ENCODE results near the gene MUC3A.
"Not testable (repeated sequence)": the region's sequence is repeated elsewhere in the genome, so short reads cannot be mapped to it uniquely, and the experiment has no call there.

Gene MUC3A

GRCh38 chr7:100969066-100969615, 19.8 kb downstream of the MUC3A start, which contains the start of gene MUC12:
Gene MUC12 (plus strand): TSS chr7:100969565. CDS start chr7:100969623, 58 bp downstream.
- Histone ChIP-seq H3K9me3 (ENCODE audit: control insufficient read depth, low read length) (no peaks in the 10 kb centered on the region), H3K27me3 (ENCODE audit: control insufficient read depth, insufficient read depth, low read length, poor library complexity, severe bottlenecking) (peaks cover 47% of the 10 kb centered on the region), H3K36me3 (ENCODE audit: control insufficient read depth, insufficient read depth, low read length) (no peaks in the 10 kb centered on the region), H3K27ac (ENCODE audit: insufficient read depth, low read depth, low read length, poor library complexity, severe bottlenecking) (no peak within 1 kb of the TSS), H3K4me3 (ENCODE audit: insufficient read depth, low read depth, low read length) (no peak within 1 kb of the TSS), H3K4me1 (ENCODE audit: control insufficient read depth, insufficient read depth, low read length) (peaks cover 11% of the 10 kb centered on the region)
- 72 to 77% methylated on average over 12 of the region's 12 CpGs for WGBS, 2 experiments

DNA sequence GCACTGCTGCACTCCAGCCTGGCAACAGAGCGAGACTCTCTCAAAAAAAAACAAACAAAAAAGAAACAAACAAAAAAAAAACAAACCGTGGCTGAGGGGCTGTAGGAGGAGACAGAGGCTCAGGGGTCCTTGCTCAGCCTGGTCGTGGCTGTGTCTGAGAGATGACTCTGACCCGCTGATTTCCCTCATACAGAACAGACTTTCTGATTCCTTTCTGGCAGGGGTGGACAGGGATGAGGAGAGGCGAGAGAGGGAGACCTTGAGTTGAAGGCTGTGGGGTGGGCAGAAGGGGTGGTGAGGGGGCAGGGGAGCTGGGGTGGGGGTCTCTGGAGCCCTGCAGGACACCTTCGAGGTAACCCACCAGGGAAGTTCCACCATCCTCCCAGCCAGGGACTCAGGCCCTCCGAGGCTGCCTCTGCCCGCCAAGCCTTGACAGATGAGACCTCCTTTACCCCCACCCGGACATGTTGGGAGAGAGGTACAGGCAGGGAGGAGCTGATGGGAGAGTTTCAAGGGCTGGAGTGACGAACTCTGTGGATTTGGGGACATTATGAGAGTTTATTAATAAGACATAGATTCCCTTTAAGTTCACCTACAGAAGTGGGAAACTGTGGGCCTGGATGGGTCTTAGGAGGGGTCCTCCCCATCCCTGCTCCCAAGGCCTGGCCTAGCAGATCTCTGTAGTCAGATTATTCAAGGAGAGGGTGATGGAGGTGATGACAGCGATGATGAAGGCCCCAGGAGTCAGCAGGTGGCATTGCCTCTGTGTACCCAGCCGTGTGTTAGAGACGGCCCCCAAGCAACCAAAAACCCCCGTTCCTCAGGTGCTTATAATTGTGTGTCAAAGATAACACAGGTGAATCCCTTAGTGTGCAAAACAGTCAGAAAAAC, 22.0 kb downstream of the MUC3A start:
- WGBS, 2 experiments = 65% methylated on average over 14 of the region's 14 CpGs

DNA sequence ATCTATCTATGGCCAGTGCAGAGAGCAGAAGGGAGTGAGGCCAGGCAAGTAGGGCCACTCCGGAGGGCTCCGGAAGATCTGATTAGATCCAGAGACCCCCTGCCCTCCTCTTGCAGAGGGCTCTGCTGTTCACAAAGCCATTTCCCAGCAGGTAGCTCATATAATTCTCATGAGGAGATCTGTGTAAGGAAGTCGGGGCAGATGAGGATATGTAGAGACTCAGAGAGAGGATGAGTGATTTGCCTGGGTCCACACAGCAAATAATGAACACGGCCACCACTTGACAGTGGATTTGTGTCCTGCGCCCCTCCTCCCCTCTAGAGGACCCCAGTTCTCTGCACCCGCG, 22.6 kb downstream of the MUC3A start:
- no peaks in the 10 kb centered on the region for H3K9me3 ChIP-seq (ENCODE audit: control insufficient read depth, low read length)
- no peak overlapping the region for H3K4me3 ChIP-seq (ENCODE audit: insufficient read depth, low read depth, low read length)
- H3K36me3 ChIP-seq (ENCODE audit: control insufficient read depth, insufficient read depth, low read length) = no peaks in the 10 kb centered on the region
- peaks cover 19% of the 10 kb centered on the region for H3K27me3 ChIP-seq (ENCODE audit: control insufficient read depth, insufficient read depth, low read length, poor library complexity, severe bottlenecking)
- 63 to 68% methylated on average over 7 of the region's 7 CpGs for WGBS, 2 experiments
- H3K4me1 ChIP-seq (ENCODE audit: control insufficient read depth, insufficient read depth, low read length) = peaks cover 3% of the 10 kb centered on the region
- H3K27ac ChIP-seq (ENCODE audit: insufficient read depth, low read depth, low read length, poor library complexity, severe bottlenecking) = no peak overlapping the region

More for the DNA sequence above, 22.0 kb downstream of the MUC3A start:
- peaks cover 8% of the 10 kb centered on the region for H3K4me1 ChIP-seq (ENCODE audit: control insufficient read depth, insufficient read depth, low read length)
- H3K27me3 ChIP-seq (ENCODE audit: control insufficient read depth, insufficient read depth, low read length, poor library complexity, severe bottlenecking) = peaks cover 25% of the 10 kb centered on the region
- no peak overlapping the region for H3K4me3 ChIP-seq (ENCODE audit: insufficient read depth, low read depth, low read length)
- no peaks in the 10 kb centered on the region for H3K9me3 ChIP-seq (ENCODE audit: control insufficient read depth, low read length)
- H3K27ac ChIP-seq (ENCODE audit: insufficient read depth, low read depth, low read length, poor library complexity, severe bottlenecking) = no peak overlapping the region
- H3K36me3 ChIP-seq (ENCODE audit: control insufficient read depth, insufficient read depth, low read length) = no peaks in the 10 kb centered on the region

DNA sequence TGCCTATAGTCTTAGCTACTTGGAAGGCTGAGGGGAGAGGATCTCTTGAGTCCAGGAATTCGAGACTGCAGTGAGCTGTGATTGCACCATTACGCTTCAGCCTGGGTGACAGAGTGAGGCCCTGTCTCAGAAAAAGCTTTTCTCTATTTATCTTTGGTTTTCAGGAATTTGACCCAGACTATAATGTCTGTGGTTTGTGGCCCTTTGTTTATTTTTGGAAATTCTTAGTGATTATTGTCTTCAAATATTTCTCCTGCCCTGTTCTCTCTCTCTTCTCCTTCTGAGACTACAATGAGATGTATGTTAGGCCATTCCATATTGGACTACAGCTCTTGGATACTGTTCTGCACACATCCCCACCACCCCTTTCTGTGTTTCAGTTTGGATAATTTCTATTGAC, 24.7 kb downstream of the MUC3A start:
- 91 to 94% methylated on average over 2 of the region's 2 CpGs for WGBS, 2 experiments
- Histone ChIP-seq H3K9me3 (ENCODE audit: control insufficient read depth, low read length) (no peaks in the 10 kb centered on the region), H3K4me1 (ENCODE audit: control insufficient read depth, insufficient read depth, low read length) (no peaks in the 10 kb centered on the region)

GRCh38 chr7:100975371-100975821, 26.1 kb downstream of the MUC3A start:
- H3K27me3 ChIP-seq (ENCODE audit: control insufficient read depth, insufficient read depth, low read length, poor library complexity, severe bottlenecking) = no peaks in the 10 kb centered on the region
- no peak overlapping the region for H3K27ac ChIP-seq (ENCODE audit: insufficient read depth, low read depth, low read length, poor library complexity, severe bottlenecking)
- no peak overlapping the region for H3K4me3 ChIP-seq (ENCODE audit: insufficient read depth, low read depth, low read length)
- H3K9me3 ChIP-seq (ENCODE audit: control insufficient read depth, low read length) = no peaks in the 10 kb centered on the region
- no peaks in the 10 kb centered on the region for H3K4me1 ChIP-seq (ENCODE audit: control insufficient read depth, insufficient read depth, low read length)
- H3K36me3 ChIP-seq (ENCODE audit: control insufficient read depth, insufficient read depth, low read length) = no peaks in the 10 kb centered on the region
- WGBS, 2 experiments = 86 to 88% methylated on average over 3 of the region's 3 CpGs

More for the DNA sequence above, 24.7 kb downstream of the MUC3A start:
- Histone ChIP-seq H3K27ac (ENCODE audit: insufficient read depth, low read depth, low read length, poor library complexity, severe bottlenecking) (no peak overlapping the region), H3K27me3 (ENCODE audit: control insufficient read depth, insufficient read depth, low read length, poor library complexity, severe bottlenecking) (no peaks in the 10 kb centered on the region), H3K36me3 (ENCODE audit: control insufficient read depth, insufficient read depth, low read length) (no peaks in the 10 kb centered on the region), H3K4me3 (ENCODE audit: insufficient read depth, low read depth, low read length) (no peak overlapping the region)

- no peak overlapping the region for H3K27ac ChIP-seq (ENCODE audit: insufficient read depth, low read depth, low read length, poor library complexity, severe bottlenecking)
- H3K27me3 ChIP-seq (ENCODE audit: control insufficient read depth, insufficient read depth, low read length, poor library complexity, severe bottlenecking) = no peaks in the 10 kb centered on the region
- no peaks in the 10 kb centered on the region for H3K9me3 ChIP-seq (ENCODE audit: control insufficient read depth, low read length)
- WGBS, 2 experiments = 88 to 91% methylated on average over 4 of the region's 4 CpGs
- no peaks in the 10 kb centered on the region for H3K4me1 ChIP-seq (ENCODE audit: control insufficient read depth, insufficient read depth, low read length)
- no peak overlapping the region for H3K4me3 ChIP-seq (ENCODE audit: insufficient read depth, low read depth, low read length)
- no peaks in the 10 kb centered on the region for H3K36me3 ChIP-seq (ENCODE audit: control insufficient read depth, insufficient read depth, low read length)
These were observed 29.0 kb downstream of the MUC3A start for GRCh38 chr7:100978300-100978699.

DNA sequence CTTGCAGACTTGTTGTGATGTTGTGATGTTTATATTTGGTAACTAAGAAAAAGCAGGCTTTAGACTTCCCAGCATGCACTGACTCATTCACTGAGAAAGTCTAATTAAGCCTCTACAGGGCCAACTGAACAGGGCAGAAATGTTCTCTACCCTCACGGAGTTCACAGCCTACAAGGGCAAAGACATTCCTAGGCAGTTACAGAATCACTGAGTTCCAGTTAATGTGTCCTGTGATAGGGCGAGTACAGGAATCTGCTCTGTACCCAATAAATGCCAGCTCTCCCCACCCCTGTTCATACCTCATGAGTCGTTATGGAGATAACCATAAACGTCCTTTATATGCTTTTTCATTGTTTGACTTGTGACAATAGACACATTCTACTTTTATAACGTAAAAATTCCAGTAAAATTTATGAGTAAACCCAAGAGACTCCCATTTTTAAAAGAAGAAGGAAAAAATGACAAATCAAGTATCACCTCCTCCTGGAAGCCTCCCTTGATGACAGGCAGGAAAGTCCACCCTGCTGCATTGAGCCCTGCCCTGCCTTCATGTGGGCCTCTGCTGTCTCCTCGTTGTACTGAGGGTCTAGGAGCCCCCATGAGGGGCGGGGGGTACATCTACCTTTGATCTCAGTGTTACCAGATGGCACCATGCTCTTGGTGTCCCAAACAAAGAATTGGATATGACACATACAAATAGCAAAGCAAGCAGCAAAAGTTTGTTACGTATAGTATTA, 34.3 kb downstream of the MUC3A start:
- Histone ChIP-seq H3K4me3 (ENCODE audit: insufficient read depth, low read depth, low read length) (no peak overlapping the region), H3K4me1 (ENCODE audit: control insufficient read depth, insufficient read depth, low read length) (no peaks in the 10 kb centered on the region), H3K27me3 (ENCODE audit: control insufficient read depth, insufficient read depth, low read length, poor library complexity, severe bottlenecking) (no peaks in the 10 kb centered on the region), H3K27ac (ENCODE audit: insufficient read depth, low read depth, low read length, poor library complexity, severe bottlenecking) (no peak overlapping the region), H3K36me3 (ENCODE audit: control insufficient read depth, insufficient read depth, low read length) (no peaks in the 10 kb centered on the region), H3K9me3 (ENCODE audit: control insufficient read depth, low read length) (no peaks in the 10 kb centered on the region)
- 85 to 89% methylated on average over 8 of the region's 8 CpGs for WGBS, 2 experiments

DNA sequence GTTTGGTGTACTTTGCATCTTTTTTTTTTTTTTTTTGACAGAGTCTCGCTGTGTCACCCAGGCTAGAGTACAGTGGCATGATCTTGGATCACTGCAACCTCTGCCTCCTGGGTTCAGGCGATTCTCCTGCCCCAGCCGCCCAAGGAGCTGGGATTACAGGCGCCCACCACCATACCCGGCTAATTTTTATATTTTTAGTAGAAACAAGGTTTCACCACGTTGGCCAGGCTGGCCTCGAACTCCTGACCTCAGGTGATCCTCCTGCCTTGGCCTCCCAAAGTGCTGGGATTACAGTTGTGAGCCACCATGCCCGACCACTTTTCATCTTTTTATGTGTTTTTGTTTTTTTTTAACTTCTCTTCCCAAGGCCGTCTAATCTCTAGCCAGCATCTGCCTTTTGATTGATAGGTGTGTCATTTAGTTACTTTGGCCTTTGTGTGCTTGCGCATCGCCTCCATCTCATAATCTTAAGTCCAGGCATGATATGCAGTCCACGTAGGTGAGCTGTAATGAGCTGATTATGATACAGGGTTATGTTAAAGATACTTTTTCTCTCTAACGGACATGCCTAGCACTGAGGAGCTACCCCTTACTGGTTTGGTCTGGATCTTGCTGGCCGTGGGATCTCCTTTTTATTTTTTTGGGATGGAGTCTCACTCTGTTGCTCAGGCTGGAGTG, 35.0 kb downstream of the MUC3A start:
- not testable (repeated sequence) for H3K27me3 ChIP-seq (ENCODE audit: control insufficient read depth, insufficient read depth, low read length, poor library complexity, severe bottlenecking); H3K4me3 ChIP-seq (ENCODE audit: insufficient read depth, low read depth, low read length); H3K9me3 ChIP-seq (ENCODE audit: control insufficient read depth, low read length); H3K36me3 ChIP-seq (ENCODE audit: control insufficient read depth, insufficient read depth, low read length); H3K27ac ChIP-seq (ENCODE audit: insufficient read depth, low read depth, low read length, poor library complexity, severe bottlenecking); H3K4me1 ChIP-seq (ENCODE audit: control insufficient read depth, insufficient read depth, low read length)
- 92 to 93% methylated on average over 14 of the region's 14 CpGs for WGBS, 2 experiments

DNA sequence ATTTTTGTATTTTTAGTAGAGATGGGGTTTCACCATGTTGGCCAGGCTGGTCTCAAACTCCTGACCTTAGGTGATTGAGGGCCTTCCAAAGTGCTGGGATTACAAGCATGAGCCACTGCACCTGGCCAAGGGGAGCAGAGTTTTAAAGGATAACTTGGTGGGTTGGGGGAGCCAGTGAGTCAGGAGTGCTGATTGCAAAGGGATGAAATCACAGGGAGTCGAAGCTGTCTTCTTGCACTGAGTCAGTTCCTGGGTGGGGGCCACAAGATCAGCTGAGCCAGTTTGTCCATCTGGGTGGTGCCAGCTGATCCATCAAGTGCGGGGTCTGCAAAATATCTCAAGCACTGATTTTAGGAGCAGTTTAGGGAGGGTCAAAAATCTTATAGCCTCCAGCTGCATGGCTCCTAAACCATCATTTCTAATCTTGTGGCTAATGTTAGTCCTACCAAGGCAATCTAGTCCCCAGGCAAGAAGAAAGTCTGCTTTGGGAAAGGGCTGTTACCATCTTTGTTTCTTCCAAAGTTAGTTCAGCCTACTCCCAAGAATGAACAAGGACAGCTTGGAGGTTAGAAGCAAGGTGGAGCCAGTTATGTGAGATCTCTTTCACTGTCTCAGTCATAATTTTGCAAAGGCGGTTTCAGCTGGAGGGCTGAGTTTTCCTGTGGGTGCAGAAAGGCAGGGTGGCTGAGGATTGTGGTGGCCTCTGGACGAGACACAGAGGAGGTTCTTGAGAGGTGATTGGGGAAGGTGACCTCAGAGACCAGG, 35.9 kb downstream of the MUC3A start:
- not testable (repeated sequence) for H3K27me3 ChIP-seq (ENCODE audit: control insufficient read depth, insufficient read depth, low read length, poor library complexity, severe bottlenecking); H3K4me3 ChIP-seq (ENCODE audit: insufficient read depth, low read depth, low read length); H3K4me1 ChIP-seq (ENCODE audit: control insufficient read depth, insufficient read depth, low read length); H3K36me3 ChIP-seq (ENCODE audit: control insufficient read depth, insufficient read depth, low read length); H3K27ac ChIP-seq (ENCODE audit: insufficient read depth, low read depth, low read length, poor library complexity, severe bottlenecking); H3K9me3 ChIP-seq (ENCODE audit: control insufficient read depth, low read length)
- WGBS, 2 experiments = 86 to 89% methylated on average over 4 of the region's 4 CpGs

All from ectodermal cell (in vitro differentiated cells).